GM04504 (cell line): ENCODE data around the gene NBDY.
"Not testable (repeated sequence)": the region's sequence is repeated elsewhere in the genome, so short reads cannot be mapped to it uniquely, and the experiment has no call there.

Experiments
- DNase-seq: peaks from one replicate; pipeline ENCODE4 v3.0.0-alpha.2; 2012; ENCODE audit warnings: low read depth

Gene NBDY

GRCh38 chrX:56764153-56764974, 35.3 kb downstream of the NBDY start:
- peak; percentile 77 for DNase-seq

GRCh38 chrX:56764975-56765791, 36.1 kb downstream of the NBDY start:
- DNase-seq = no peak

GRCh38 chrX:56765811-56766553, 36.9 kb downstream of the NBDY start:
- no peak for DNase-seq

- no peak for DNase-seq
Observed at GRCh38 chrX:56766554-56767347, 37.7 kb downstream of the NBDY start.

- DNase-seq = not testable (repeated sequence)
Observed at GRCh38 chrX:56767348-56768119, 38.5 kb downstream of the NBDY start.

- DNase-seq = not testable (repeated sequence)
Observed at GRCh38 chrX:56768120-56768660, 39.1 kb downstream of the NBDY start.

- not testable (repeated sequence) for DNase-seq
Observed at GRCh38 chrX:56772675-56773521, 43.9 kb downstream of the NBDY start.

GRCh38 chrX:56773522-56774060, 44.5 kb downstream of the NBDY start:
- not testable (repeated sequence) for DNase-seq

- DNase-seq = not testable (repeated sequence)
Observed at GRCh38 chrX:56778099-56778923, 49.3 kb downstream of the NBDY start.

GRCh38 chrX:56778924-56779468, 50.0 kb downstream of the NBDY start:
- not testable (repeated sequence) for DNase-seq

- not testable (repeated sequence) for DNase-seq
Observed at GRCh38 chrX:56780681-56781649, 51.9 kb downstream of the NBDY start.

- DNase-seq = no peak
Observed at GRCh38 chrX:56782352-56782751, 53.3 kb downstream of the NBDY start.

GRCh38 chrX:56782791-56783449, 53.9 kb downstream of the NBDY start:
- DNase-seq = no peak

- DNase-seq = peak; percentile 68
Observed at GRCh38 chrX:56783450-56783831, 54.4 kb downstream of the NBDY start.

- no peak for DNase-seq
Observed at GRCh38 chrX:56783996-56784620, 55.1 kb downstream of the NBDY start.

GRCh38 chrX:56784666-56785065, 55.6 kb downstream of the NBDY start:
- no peak for DNase-seq
